ENCODE data around the gene MTLN.

DNA sequence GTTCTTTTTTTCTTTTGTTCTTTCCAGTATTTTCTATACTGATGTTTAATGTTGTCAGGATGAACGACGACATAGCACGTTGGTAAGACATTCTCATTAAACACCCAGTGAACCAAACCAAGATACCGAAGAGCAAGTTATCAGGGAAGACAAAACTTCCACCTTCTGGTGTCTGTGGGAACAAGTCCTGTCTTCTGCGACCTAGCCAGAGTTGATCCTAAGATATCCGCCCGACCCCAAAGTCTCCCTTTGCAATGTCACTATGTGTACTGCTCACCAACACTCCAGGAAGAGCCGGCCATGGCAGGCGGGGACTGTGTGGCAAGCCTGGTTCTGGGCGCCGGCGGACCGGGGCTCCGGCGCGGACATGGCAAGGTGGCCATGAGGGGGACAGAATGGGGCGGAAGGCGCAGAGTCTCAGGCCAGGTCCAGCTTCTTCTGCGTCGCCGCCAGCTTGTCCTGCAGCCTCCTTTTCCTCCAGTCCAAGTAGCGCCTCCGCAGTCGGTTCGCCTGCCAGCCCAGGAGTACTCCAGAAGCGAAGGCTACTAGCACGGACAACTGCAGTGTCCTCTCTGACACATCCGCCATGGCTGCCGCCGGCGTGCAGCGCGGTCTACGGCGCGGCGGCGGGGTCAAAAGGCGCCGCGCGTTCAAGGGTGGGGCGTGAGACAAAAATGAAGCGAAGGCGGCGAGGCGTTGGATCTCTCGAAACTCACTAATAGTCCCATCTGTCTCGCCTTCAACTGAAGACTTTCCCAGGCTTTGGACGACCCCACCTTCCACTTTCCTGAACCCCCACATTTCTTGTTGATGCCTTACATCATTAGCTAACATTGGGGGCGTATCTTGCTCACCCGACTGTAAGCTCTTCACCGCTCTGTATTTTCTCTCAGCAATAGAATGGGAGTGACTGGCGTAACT, at the start of gene MTLN:
- TF ChIP-seq, protein P1, sequence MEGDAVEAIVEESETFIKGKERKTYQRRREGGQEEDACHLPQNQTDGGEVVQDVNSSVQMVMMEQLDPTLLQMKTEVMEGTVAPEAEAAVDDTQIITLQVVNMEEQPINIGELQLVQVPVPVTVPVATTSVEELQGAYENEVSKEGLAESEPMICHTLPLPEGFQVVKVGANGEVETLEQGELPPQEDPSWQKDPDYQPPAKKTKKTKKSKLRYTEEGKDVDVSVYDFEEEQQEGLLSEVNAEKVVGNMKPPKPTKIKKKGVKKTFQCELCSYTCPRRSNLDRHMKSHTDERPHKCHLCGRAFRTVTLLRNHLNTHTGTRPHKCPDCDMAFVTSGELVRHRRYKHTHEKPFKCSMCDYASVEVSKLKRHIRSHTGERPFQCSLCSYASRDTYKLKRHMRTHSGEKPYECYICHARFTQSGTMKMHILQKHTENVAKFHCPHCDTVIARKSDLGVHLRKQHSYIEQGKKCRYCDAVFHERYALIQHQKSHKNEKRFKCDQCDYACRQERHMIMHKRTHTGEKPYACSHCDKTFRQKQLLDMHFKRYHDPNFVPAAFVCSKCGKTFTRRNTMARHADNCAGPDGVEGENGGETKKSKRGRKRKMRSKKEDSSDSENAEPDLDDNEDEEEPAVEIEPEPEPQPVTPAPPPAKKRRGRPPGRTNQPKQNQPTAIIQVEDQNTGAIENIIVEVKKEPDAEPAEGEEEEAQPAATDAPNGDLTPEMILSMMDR (IDR thresholded peaks at IDR 0.05) = no peak
- TF ChIP-seq ZFX (IDR thresholded peaks at IDR 0.05; ENCODE audit: borderline replicate concordance) = no peak
